GM19239 (cell line): ENCODE data around the gene TSPY3.
"Not testable (repeated sequence)": the region's sequence is repeated elsewhere in the genome, so short reads cannot be mapped to it uniquely, and the experiment has no call there.

Experiments
- DNase-seq: peaks from one replicate; pipeline ENCODE4 v3.0.0; 2011; ENCODE audit warnings: low spot score; ENCODE audit not compliant: insufficient read length
- FAIRE-seq: peaks from 2 replicates; lab custom pipeline; 2011; peaks lifted over from hg19 to GRCh38; lab: Jason Lieb, UNC

Gene TSPY3, protein sequence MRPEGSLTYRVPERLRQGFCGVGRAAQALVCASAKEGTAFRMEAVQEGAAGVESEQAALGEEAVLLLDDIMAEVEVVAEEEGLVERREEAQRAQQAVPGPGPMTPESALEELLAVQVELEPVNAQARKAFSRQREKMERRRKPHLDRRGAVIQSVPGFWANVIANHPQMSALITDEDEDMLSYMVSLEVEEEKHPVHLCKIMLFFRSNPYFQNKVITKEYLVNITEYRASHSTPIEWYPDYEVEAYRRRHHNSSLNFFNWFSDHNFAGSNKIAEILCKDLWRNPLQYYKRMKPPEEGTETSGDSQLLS

GRCh38 chrY:9398121-9398520, at the start of gene TSPY3:
Gene TSPY3, plus strand, starts transcription at chrY:9398421. Its CDS starts 46 bp downstream, at chrY:9398467.
- FAIRE-seq, result not testable (repeated sequence)

DNA sequence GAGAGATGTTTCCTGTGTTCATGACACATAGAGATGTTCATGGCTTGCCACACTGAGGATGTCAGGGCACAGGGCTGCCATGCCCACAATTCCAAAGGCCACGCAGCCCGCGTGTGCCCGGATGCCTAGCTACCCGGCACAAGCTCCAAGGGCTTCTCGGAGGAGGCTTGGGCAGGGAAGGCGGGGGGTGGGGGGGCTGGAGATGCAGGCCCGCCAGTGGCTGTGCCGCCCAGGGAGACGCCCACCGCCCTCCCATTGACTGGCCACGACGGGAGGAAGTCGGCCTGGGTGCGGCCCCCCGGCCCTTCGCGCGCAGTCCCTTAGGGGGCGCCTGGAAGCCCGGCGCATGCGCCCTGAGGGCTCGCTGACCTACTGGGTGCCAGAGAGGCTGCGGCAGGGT, 40.7 kb upstream of the TSPY3 start, which contains the start of gene TSPY8:
TSPY8 (plus strand) TSS at position 301 of the 400 bp plus-strand sequence; CDS start at position 347, 46 bp downstream.
- FAIRE-seq, DNase-seq: not testable (repeated sequence)

More at GRCh38 chrY:9398121-9398520, at the start of gene TSPY3:
- not testable (repeated sequence) for DNase-seq

GRCh38 chrY:9396527-9396926, 1.7 kb upstream of the TSPY3 start:
- FAIRE-seq, result not testable (repeated sequence)

More at GRCh38 chrY:9396527-9396926, 1.7 kb upstream of the TSPY3 start:
- not testable (repeated sequence) for DNase-seq
